GM11168 (cell line): ENCODE results near the gene DMPK.

ENCODE experiments used
- in situ Hi-C: fragments of 300-500 bp; cut with MboI; formaldehyde crosslinking; loops from one replicate; pipeline ENCODE4 v1.12.0; 2022; ENCODE audit warnings: low sequenced_read_pairs; ENCODE audit not compliant: unreplicated experiment

DMPK gene

GRCh38 chr19:45771311-45771933, 10.9 kb downstream of the DMPK start:
- in situ Hi-C loops: no loop called here

GRCh38 chr19:45770192-45771101, 11.8 kb downstream of the DMPK start:
- in situ Hi-C loops: no loop called here

GRCh38 chr19:45769821-45770191, 12.5 kb downstream of the DMPK start:
- in situ Hi-C loops: no loop called here

- in situ Hi-C loops: no loop called here
These were observed 13.1 kb downstream of the DMPK start, which contains the start of gene SIX5 for GRCh38 chr19:45768984-45769782. TSS of gene SIX5 (minus strand) at chr19:45769252. CDS start at chr19:45768844, 408 bp downstream.

GRCh38 chr19:45768655-45768983, 13.7 kb downstream of the DMPK start:
- in situ Hi-C loops: no loop called here

GRCh38 chr19:45767881-45768654, 14.2 kb downstream of the DMPK start:
- in situ Hi-C loops: no loop called here

GRCh38 chr19:45767410-45767880, 14.8 kb downstream of the DMPK start:
- in situ Hi-C loops: no loop called here

- in situ Hi-C loops: no loop called here
These were observed 15.4 kb downstream of the DMPK start for GRCh38 chr19:45766869-45767346.

- in situ Hi-C loops: no loop called here
These were observed 15.9 kb downstream of the DMPK start for GRCh38 chr19:45766296-45766868.

GRCh38 chr19:45765702-45766295, 16.5 kb downstream of the DMPK start:
- in situ Hi-C loops: no loop called here

GRCh38 chr19:45764945-45765701, 17.2 kb downstream of the DMPK start:
- in situ Hi-C loops: no loop called here

- in situ Hi-C loops: no loop called here
These were observed 17.8 kb downstream of the DMPK start for GRCh38 chr19:45764475-45764874.

- in situ Hi-C loops: no loop called here
These were observed 18.5 kb downstream of the DMPK start for GRCh38 chr19:45763691-45764294.

GRCh38 chr19:45762870-45763631, 19.2 kb downstream of the DMPK start:
- in situ Hi-C loops: no loop called here

- in situ Hi-C loops: no loop called here
These were observed 20.6 kb downstream of the DMPK start for GRCh38 chr19:45761714-45762113.

- in situ Hi-C loops: no loop called here
These were observed 23.4 kb downstream of the DMPK start for GRCh38 chr19:45758921-45759320.

- in situ Hi-C loops: no loop called here
These were observed 24.6 kb downstream of the DMPK start for GRCh38 chr19:45757695-45758094.
